Sigmoid colon (tissue), 4 donors: ENCODE data around the gene BORCS8.

Experiments used
- CTCF ChIP-seq, 4 experiments: fragments of 450-650 bp in 3 of 4; fragments of 200-600 bp in 1 of 4; IDR thresholded peaks; one replicate each; pipeline ENCODE4 v1.5.1; 2016 to 2019; ENCODE audit warnings: antibody characterized with exemption in 4 of 4, mild to moderate bottlenecking in 3 of 4, moderate library complexity in 2 of 4
- EP300 ChIP-seq, 4 donors: sonication (generic); formaldehyde crosslinking; IDR thresholded peaks; one replicate each; pipeline ENCODE4 v1.6.1; 2017; ENCODE audit warnings: antibody characterized with exemption in 4 of 4
- POLR2A ChIP-seq, 2 donors: fragments of 450-650 bp; IDR thresholded peaks; one replicate each; pipeline ENCODE4 v1.6.1; 2016; ENCODE audit warnings: antibody characterized with exemption in 2 of 2, mild to moderate bottlenecking in 2 of 2, moderate library complexity in 2 of 2

- TF ChIP-seq CTCF (IDR thresholded peaks at IDR 0.05) (peak; percentile 87 to 99 (median 96)), EP300 (IDR thresholded peaks at IDR 0.05) (no peak), POLR2A (IDR thresholded peaks at IDR 0.05) (no peak)
Measured at GRCh38 chr19:19145684-19146608, 46.0 kb downstream of the BORCS8 start.
